DOHH2 (cell line): ENCODE results near the gene HHAT.

Source experiments
- H3F3A ChIP-seq: fragments of 200-600 bp; sonication (generic), shearing (Covaris generic); 2 replicates; pipeline ENCODE4 v1.6.0; 2016; ENCODE audit warnings: antibody characterized with exemption, mild to moderate bottlenecking; ENCODE audit not compliant: control insufficient read depth, insufficient read depth
- H3K27ac ChIP-seq: fragments of 200-600 bp; sonication (generic); 2 replicates; pipeline ENCODE4 v1.5.1; 2014; ENCODE audit warnings: low read depth, mild to moderate bottlenecking, low read length, moderate library complexity
- H3K27me3 ChIP-seq: fragments of 200-600 bp; sonication (generic); 2 replicates; pipeline ENCODE4 v1.6.1; 2014; ENCODE audit warnings: mild to moderate bottlenecking, low read length, mixed read lengths; ENCODE audit not compliant: control insufficient read depth
- H3K36me3 ChIP-seq: fragments of 200-600 bp; sonication (generic); 2 replicates; pipeline ENCODE4 v1.6.1; 2014; ENCODE audit warnings: mild to moderate bottlenecking, low read length, moderate library complexity, mixed read lengths; ENCODE audit not compliant: control insufficient read depth
- H3K4me1 ChIP-seq: fragments of 200-600 bp; sonication (generic); 2 replicates; pipeline ENCODE4 v1.6.1; 2014; ENCODE audit warnings: mild to moderate bottlenecking, low read length, mixed read lengths; ENCODE audit not compliant: control insufficient read depth
- H3K4me2 ChIP-seq: fragments of 200-600 bp; sonication (generic); 2 replicates; pipeline ENCODE4 v1.6.0; 2014; ENCODE audit warnings: mild to moderate bottlenecking, low read length, moderate library complexity
- H3K4me3 ChIP-seq: fragments of 200-600 bp; sonication (generic); 2 replicates; pipeline ENCODE4 v1.5.1; 2014; ENCODE audit warnings: mild to moderate bottlenecking, low read length, mixed read lengths
- H3K79me2 ChIP-seq: fragments of 200-600 bp; sonication (generic); 2 replicates; pipeline ENCODE4 v1.6.1; 2014; ENCODE audit warnings: mild to moderate bottlenecking, low read length, mixed read lengths; ENCODE audit not compliant: control insufficient read depth
- H3K9me2 ChIP-seq: fragments of 200-600 bp; sonication (generic); replicated peaks from 2 replicates; pipeline ENCODE4 v1.6.1; 2014; ENCODE audit warnings: mild to moderate bottlenecking, low read length, mixed read lengths; ENCODE audit not compliant: control insufficient read depth
- H3K9me3 ChIP-seq: fragments of 200-600 bp; sonication (generic); 2 replicates; pipeline ENCODE4 v1.6.1; 2014; ENCODE audit warnings: antibody characterized with exemption, low read length, mixed read lengths; ENCODE audit not compliant: control insufficient read depth, insufficient read depth
- H4K20me1 ChIP-seq: fragments of 200-600 bp; sonication (generic); 2 replicates; pipeline ENCODE4 v1.6.0; 2014; ENCODE audit warnings: low read depth, mild to moderate bottlenecking, antibody characterized with exemption, low read length, moderate library complexity; ENCODE audit not compliant: control insufficient read depth, insufficient read depth
- CTCF ChIP-seq: fragments of 200-600 bp; sonication (generic); IDR thresholded peaks from one replicate; pipeline ENCODE4 v1.5.1; 2014; ENCODE audit warnings: antibody characterized with exemption, mild to moderate bottlenecking, low read depth, low read length; ENCODE audit not compliant: poor library complexity, severe bottlenecking
- EZH2phosphoT487 ChIP-seq: fragments of 200-600 bp; sonication (generic); IDR thresholded peaks from 2 replicates; pipeline ENCODE4 v1.6.1; 2017; ENCODE audit warnings: borderline replicate concordance, mild to moderate bottlenecking, antibody characterized with exemption, low read length, moderate library complexity, mixed read lengths

HHAT gene

DNA sequence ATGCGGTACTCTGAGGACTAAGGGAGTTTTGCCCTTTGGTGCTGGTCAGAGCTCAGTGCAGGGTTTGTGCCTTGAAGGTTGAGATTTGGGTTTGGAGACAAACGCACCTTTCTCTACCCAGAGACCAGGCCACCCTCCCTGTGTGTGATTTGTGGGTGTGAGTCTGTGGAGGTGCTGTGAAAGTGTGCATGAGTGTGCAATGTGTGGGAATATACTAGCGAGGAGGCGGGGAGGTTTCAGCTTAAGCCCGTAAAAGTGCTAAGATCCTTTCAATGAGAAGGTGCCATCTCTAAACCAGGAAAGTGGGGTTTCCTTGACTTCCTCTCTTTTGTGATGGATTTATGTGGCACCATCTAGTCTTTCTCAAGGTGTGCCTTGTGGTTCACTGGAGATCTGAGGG lies 225.7 kb downstream of the HHAT start:
- H3K27ac ChIP-seq = no peak overlapping the region
- no peaks in the 10 kb centered on the region for H3K9me3 ChIP-seq
- no peaks in the 10 kb centered on the region for H3K4me1 ChIP-seq
- no peak overlapping the region for H3K4me3 ChIP-seq
- no peak overlapping the region for H3K4me2 ChIP-seq
- H4K20me1 ChIP-seq = no peaks in the 10 kb centered on the region
- H3K36me3 ChIP-seq = no peaks in the 10 kb centered on the region
- no peaks in the 10 kb centered on the region for H3K79me2 ChIP-seq
- H3K27me3 ChIP-seq = no peaks in the 10 kb centered on the region
- no peaks in the 10 kb centered on the region for H3F3A ChIP-seq
- TF ChIP-seq CTCF (no peak), EZH2phosphoT487 (no peak)
- H3K9me2 ChIP-seq = no peaks in the 10 kb centered on the region

- H3K27me3 ChIP-seq = no peaks in the 10 kb centered on the region
- no peaks in the 10 kb centered on the region for H4K20me1 ChIP-seq
- H3K4me1 ChIP-seq = no peaks in the 10 kb centered on the region
- no peaks in the 10 kb centered on the region for H3F3A ChIP-seq
- no peaks in the 10 kb centered on the region for H3K36me3 ChIP-seq
- no peaks in the 10 kb centered on the region for H3K79me2 ChIP-seq
- no peak overlapping the region for H3K27ac ChIP-seq
- H3K9me2 ChIP-seq = no peaks in the 10 kb centered on the region
- no peak for TF ChIP-seq EZH2phosphoT487
- no peak for TF ChIP-seq CTCF
- no peak overlapping the region for H3K4me3 ChIP-seq
- no peak overlapping the region for H3K4me2 ChIP-seq
- no peaks in the 10 kb centered on the region for H3K9me3 ChIP-seq
These were observed 227.8 kb downstream of the HHAT start for GRCh38 chr1:210556475-210556874.

DNA sequence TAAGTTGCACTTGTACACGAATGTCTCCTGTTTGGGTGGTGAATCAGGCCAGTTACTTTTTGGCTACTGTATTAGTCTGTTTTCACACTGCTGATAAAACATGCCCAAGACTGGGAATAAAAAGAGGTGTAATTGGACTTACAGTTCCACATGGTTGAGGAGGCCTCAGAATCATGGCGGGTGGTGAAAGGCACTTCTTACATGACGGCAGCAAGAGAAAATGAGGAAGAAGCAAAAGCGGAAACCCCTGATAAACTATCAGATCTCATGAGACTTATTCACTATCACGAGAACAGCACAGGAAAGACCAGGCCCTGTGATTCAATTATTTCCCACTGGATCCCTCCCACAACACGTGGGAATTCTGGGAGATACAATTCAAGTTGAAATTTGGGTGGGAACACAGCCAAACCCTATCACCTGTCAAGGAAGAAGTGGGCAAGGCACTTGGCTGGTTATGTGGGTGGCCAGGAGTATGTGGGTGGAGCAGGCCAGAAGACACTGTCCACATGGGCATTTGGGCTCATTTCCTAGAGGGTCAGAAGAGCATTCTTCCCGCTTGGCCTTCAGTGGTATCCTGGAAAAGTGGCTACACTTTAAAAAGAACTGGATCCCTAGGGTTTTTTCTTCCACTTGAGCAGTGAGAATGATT lies 228.8 kb downstream of the HHAT start:
- no peak overlapping the region for H3K4me2 ChIP-seq
- H3K9me2 ChIP-seq = no peaks in the 10 kb centered on the region
- H3K27me3 ChIP-seq = no peaks in the 10 kb centered on the region
- no peaks in the 10 kb centered on the region for H3F3A ChIP-seq
- H3K9me3 ChIP-seq = no peaks in the 10 kb centered on the region
- H3K79me2 ChIP-seq = no peaks in the 10 kb centered on the region
- H3K27ac ChIP-seq = no peak overlapping the region
- no peaks in the 10 kb centered on the region for H4K20me1 ChIP-seq
- H3K36me3 ChIP-seq = no peaks in the 10 kb centered on the region
- no peaks in the 10 kb centered on the region for H3K4me1 ChIP-seq
- TF ChIP-seq EZH2phosphoT487 (no peak), CTCF (no peak)
- no peak overlapping the region for H3K4me3 ChIP-seq
